Tibial nerve (tissue), 4 donors: ENCODE data around the gene SS18.

ENCODE experiments used
- EP300 ChIP-seq, 2 donors: sonication (generic); formaldehyde crosslinking; IDR thresholded peaks; one replicate each; pipeline ENCODE4 v1.6.1; 2017; ENCODE audit warnings: antibody characterized with exemption in 2 of 2, mild to moderate bottlenecking in 1 of 2
- POLR2A ChIP-seq, 2 donors: fragments of 450-650 bp; IDR thresholded peaks; one replicate each; pipeline ENCODE4 v1.6.1; 2017; ENCODE audit warnings: antibody characterized with exemption in 2 of 2, mild to moderate bottlenecking in 2 of 2, moderate library complexity in 2 of 2
- TF ChIP-seq, protein P1 (sequence below), 5 experiments: fragments of 200-600 bp in 3 of 5; fragments of 450-650 bp in 2 of 5; sonication (generic) in 3 of 5; IDR thresholded peaks; one replicate each; pipeline ENCODE4 v1.5.1; 2016 to 2019; ENCODE audit warnings: antibody characterized with exemption in 5 of 5, mild to moderate bottlenecking in 3 of 5, moderate library complexity in 2 of 5

- TF ChIP-seq, protein P1, sequence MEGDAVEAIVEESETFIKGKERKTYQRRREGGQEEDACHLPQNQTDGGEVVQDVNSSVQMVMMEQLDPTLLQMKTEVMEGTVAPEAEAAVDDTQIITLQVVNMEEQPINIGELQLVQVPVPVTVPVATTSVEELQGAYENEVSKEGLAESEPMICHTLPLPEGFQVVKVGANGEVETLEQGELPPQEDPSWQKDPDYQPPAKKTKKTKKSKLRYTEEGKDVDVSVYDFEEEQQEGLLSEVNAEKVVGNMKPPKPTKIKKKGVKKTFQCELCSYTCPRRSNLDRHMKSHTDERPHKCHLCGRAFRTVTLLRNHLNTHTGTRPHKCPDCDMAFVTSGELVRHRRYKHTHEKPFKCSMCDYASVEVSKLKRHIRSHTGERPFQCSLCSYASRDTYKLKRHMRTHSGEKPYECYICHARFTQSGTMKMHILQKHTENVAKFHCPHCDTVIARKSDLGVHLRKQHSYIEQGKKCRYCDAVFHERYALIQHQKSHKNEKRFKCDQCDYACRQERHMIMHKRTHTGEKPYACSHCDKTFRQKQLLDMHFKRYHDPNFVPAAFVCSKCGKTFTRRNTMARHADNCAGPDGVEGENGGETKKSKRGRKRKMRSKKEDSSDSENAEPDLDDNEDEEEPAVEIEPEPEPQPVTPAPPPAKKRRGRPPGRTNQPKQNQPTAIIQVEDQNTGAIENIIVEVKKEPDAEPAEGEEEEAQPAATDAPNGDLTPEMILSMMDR (IDR thresholded peaks at IDR 0.05) = no peak
- no peak for TF ChIP-seq POLR2A (IDR thresholded peaks at IDR 0.05)
- no peak for TF ChIP-seq EP300 (IDR thresholded peaks at IDR 0.05)
Observed at GRCh38 chr18:25983730-25984129, 106.7 kb downstream of the SS18 start.
